Mesenteric fat pad (tissue), 1 donor: Measurements from ENCODE around the gene PITX3. TPM values are rescaled to one million over a fixed set of nuclear protein-coding genes. Genes with fewer than 3 reads are reported as not detected.
"Not testable (repeated sequence)": the region's sequence is repeated elsewhere in the genome, so short reads cannot be mapped to it uniquely, and the experiment has no call there.

Experiments
- DNase-seq: peaks from one replicate; pipeline ENCODE4 v3.0.0-alpha.2; 2020; ENCODE audit warnings: low spot score
- total RNA-seq: library from RNA; stranded (reverse); fragmentation: NEBNext Ultra II Directional; extraction: Animal tissue kit (Norgen Biotek cat#: 25700); gene quantifications from one replicate; pipeline ENCODE4 v1.2.1, GENCODE V29; 2021
- donor health status: DM: yes; HTN: yes; CAD: no.

Gene PITX3
- total RNA-seq, 1 donor from 2014 or later = not detected

DNA sequence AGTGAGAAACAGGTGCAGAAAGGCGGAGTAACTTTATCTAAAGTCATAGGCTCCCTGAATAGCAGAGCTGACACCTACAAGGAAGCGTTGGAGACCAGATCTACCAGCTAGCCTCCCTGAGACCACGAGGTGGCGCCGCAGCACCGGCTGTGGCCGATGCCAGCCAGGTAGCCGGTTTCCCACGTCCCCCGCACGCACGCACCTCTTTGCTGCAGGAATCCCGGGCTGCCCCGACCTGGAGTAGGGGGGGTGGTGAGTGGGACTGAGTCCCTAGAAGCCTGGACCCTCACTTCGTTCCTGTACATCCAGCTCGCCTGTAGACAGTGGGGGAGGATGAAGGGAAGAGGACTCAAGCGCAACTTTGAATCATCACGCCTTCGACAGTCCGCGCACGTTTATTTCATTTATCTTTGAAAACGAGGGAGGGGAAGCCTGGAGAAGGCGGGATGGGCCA, 11.5 kb downstream of the PITX3 start:
- no peak for DNase-seq

DNA sequence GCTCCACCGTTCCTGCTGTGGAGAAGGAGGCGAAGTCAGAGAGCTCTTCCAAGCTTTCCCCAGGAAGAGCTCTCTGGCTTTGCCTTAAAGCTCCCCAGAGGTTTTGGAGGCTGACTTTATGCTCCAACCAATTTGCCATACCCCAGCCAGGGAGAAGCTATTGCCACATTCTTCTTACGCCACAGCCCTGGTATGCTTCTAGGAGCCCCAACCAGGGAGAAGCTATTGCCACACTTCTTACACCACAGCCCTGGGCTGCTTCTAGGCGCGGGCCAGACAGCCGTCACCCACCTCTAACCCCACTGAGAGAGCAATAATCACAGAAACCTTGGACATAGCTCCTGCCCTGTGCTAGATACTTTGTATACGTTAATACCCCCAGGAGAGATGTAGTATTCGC, 14.3 kb downstream of the PITX3 start:
- no peak for DNase-seq

GRCh38 chr10:102226542-102226870, 14.8 kb downstream of the PITX3 start:
- DNase-seq = no peak

- peak; percentile 96 for DNase-seq
Measured at GRCh38 chr10:102225646-102226541, 15.4 kb downstream of the PITX3 start, which contains the start of gene ELOVL3. Gene ELOVL3 (plus strand): TSS chr10:102226299. CDS start chr10:102226549, 250 bp downstream.

DNA sequence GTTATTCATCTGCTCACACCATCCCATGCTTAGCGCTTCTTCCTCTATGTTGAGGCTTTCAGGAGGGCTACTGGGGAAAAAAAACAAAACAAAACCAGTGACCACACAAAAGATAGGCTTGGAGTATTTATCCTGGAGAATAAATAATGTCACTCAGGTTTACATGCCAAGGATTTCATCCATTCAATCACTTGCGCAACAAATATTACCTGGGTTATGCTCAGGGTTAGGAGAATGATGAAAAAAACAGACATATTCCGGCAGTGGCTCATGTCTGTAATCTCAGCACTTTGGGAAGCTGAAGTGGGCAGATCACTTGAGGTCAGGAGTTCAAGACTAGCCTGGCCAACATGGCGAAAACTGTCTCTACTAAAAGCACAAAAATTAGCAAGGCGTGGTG, 18.5 kb downstream of the PITX3 start:
- no peak for DNase-seq

DNA sequence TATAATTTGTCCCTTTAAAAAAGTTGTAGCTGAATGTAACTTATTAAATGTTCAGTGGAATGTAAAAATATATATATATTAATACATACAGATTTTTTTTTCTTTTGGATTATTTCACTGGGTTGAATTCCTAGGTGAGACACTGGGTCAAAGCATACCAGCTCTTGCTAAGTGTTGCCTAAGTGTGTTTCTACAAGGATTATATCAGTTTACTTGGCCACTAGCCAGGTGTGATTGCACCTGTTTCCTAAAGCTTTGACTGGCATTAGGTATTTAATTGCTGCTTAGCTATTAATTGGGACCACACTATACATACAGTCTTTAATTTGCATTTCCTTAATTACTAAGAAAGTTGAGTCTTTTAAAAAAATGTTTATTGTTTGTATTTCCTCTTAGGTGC, 20.7 kb downstream of the PITX3 start:
- no peak for DNase-seq

GRCh38 chr10:102219370-102219769, 21.9 kb downstream of the PITX3 start:
- no peak for DNase-seq

GRCh38 chr10:102213599-102213998, 27.7 kb downstream of the PITX3 start:
- DNase-seq = not testable (repeated sequence)

- DNase-seq = no peak
Measured at GRCh38 chr10:102211615-102212299, 29.6 kb downstream of the PITX3 start.

DNA sequence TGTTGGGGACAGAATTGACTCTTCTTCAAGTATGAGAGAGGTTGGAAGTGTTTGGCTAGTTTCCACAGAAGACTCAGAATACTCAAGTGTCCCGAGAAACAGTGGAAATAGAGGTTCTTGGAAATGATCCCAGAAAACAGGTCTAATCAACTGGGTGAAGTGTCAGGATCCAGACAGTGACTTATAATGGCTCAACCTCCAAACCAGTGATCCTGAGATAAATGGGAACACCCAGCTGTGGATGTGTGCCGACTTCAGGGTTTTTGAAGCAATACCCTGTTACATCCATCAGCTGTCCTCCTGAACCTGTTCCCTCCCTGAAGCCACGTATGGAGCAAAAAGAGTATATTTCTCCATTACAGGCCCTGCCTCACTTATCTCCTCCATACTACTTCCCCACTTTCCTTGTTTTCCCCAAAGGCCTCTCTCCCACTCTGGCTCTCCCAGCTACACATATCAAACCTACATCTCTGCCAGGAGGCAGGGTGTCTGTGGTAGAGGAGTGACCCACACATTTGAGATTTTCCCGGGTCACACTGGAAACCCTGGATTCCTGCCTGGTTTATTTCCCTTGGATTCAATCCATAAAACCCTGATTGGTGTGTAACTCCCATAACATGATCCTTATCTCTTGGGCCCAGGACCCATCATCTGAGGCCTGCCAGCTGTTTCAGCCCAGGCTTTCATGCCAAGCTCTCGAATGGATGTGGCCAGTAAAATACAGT, 32.8 kb downstream of the PITX3 start:
- no peak for DNase-seq

DNA sequence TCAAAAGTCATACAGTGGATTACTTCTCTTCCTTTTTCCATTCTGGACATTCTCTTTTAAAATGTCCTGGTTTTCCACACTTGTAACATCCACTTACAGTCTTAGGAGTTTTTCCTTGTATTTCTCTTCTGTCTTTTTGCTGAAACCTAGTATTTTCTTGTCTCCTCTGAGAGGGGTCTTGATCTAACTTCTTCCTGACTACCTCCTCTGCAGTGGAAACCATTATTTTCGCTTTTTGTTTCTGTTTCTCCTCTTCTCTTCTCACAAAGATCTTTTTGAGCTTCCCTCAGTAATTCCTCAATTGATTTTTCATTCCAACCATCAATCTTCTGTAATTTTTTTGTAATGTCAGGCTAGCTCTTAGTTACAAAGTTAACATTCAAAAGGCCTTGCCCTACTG, 38.9 kb downstream of the PITX3 start:
- DNase-seq = no peak

DNA sequence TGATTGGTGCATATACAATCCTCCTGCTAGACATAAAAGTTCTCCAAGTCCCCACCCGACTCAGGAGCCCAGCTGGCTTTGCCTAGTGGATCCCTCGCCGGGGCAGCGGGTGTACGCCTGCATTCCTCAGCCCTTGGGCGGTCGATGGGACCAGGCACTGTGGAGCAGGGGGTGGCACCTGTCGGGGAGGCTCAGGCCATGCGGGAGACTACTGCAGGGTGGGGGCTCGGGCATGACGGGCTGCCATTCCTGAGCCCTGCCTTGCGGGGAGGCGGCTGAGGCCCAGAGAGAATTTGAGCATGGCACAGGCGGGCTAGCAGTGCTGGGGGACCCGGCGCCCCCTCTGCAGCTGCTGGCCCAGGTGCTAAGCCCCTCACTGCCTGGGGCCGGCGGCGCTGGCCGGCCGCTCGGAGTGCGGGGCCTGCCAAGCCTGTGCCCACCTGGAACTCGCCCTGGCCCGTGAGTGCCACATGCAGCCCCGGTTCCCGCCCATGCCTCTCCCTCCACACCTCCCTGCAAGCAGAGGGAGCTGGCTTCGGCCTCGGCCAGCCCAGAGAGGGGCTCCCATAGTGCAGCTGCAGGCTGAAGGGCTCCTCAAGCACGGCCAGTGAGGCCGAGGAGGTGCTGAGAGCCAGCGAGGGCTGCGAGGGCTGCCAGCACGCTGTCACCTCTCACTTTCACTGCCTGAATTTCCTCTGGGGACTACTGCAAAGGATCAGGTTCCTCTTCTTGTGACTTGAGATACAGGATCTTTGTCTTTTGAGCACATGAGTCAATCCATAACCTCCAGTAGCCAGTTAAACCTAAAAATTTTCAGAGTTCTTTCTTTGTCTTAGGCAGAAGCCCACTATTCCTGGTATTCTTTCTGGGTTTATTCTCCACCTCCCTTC, 40.3 kb downstream of the PITX3 start:
- no peak for DNase-seq

- DNase-seq = no peak
Measured at GRCh38 chr10:102198027-102198426, 43.3 kb downstream of the PITX3 start.

- no peak for DNase-seq
Measured at GRCh38 chr10:102196893-102197292, 44.4 kb downstream of the PITX3 start.

- no peak for DNase-seq
Measured at GRCh38 chr10:102195296-102195870, 45.9 kb downstream of the PITX3 start.

GRCh38 chr10:102191956-102192355, 49.4 kb downstream of the PITX3 start:
- no peak for DNase-seq

DNA sequence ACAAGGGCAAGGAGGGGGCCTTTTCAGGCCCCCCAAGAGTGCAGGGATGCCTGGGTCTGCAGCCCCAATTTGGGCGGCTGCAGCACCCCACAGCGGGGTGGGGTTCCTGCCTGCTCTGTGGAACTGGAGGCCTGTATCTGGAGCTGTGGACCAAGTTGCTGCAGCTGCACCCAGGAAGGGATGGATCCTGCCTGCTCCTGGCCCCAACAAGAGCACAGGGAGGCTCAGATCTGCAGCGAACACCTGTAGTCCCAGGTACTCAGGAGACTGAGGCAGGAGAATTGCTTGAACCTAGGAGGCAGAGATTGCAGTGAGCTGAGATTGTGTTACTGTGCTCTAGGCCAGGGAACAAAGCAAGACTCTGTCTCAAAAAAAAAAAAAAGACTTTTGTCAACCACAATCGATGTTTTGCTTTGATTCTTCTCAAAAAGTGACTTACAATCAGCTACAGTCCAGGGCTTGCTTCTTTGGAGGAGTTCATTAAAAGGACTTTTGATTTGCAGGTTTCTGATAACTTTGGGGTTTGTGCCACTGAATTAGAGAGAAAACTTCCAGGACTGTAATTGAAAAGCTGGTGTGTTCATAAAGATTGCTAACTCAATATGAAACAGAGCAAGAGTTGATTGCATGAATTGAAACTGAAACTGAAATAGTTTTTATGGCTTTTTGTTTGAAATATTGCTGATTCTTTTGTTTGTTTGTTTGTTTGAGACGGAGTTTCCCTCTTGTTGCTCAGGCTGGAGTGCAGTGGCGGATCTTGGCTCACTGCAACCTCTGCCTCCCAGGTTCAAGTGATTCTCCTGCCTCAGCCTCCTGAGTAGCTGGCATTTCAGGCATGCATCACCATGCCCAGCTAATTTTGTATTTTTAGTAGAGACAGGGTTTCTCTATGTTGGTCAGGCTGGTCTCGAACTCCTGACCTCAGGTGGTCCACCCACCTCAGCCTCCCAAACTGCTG, 52.1 kb downstream of the PITX3 start:
- not testable (repeated sequence) for DNase-seq

DNA sequence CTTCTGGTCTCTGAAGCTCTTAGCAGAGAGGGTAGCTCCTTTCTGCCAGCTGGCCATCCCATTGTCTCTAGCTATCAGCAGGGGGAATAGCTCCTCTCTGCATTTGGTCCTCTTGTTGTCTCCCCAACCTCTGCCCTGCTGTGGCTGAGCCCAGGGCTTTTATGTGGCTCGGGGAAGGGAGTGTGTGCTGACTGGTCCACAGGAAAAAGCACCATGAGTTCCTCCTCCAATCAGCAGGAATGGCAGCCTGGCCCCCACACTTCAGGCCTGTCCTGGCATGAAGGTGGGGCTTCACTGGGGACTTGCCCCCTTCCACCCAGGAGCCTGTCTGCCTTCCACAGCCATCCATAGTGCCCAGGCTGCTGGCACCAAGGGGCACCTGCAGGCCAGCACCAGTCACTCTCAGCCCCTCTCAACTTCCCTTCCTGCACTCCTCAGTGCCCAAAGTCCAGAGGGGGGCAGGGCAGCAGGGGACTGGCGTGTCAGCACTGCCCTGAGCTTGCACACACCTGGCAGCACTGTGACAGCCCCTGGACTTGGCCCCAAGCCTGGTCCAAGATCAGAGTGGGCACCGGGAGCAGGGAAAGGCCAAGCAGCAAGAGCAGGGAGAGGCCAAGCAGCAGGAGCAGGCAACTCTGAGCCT, 52.9 kb downstream of the PITX3 start:
- DNase-seq = no peak
